Peyer's patch (tissue), 4 donors: ENCODE data around the gene P2RY6.
"Not testable (repeated sequence)": the region's sequence is repeated elsewhere in the genome, so short reads cannot be mapped to it uniquely, and the experiment has no call there.

ENCODE experiments used
- POLR2A ChIP-seq, 2 donors: fragments of 450-650 bp; IDR thresholded peaks; one replicate each; pipeline ENCODE4 v1.5.1; 2017; ENCODE audit warnings: antibody characterized with exemption in 2 of 2, mild to moderate bottlenecking in 2 of 2, moderate library complexity in 2 of 2
- TF ChIP-seq, protein P1 (sequence below), 6 experiments: fragments of 450-650 bp in 4 of 6; fragments of 200-600 bp in 2 of 6; sonication (generic) in 1 of 6; IDR thresholded peaks; one replicate each; pipeline ENCODE4 v1.5.1; 2017 to 2019; ENCODE audit warnings: antibody characterized with exemption in 6 of 6, mild to moderate bottlenecking in 3 of 6, moderate library complexity in 1 of 6

DNA sequence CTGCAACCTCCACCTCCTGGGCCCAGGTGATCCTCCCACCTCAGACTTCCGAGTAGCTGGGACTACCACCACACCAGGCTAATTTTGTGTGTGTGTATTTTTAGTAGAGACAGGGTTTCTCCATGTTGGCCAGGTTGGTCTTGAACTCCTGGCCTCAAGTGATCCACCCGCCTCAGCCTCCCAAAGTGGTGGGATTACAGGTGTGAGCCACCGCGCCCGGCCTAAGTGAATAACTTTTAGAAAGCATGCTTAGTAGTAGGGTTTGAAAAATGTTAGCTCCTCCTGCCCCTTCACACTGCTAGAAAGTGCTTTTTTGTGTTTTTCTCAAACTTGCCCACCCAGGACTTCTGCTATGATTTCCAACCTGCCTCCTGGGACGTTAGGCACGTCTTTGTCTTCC is 39.7 kb upstream of the P2RY6 start:
- not testable (repeated sequence) for TF ChIP-seq POLR2A (IDR thresholded peaks at IDR 0.05)
- TF ChIP-seq, protein P1, sequence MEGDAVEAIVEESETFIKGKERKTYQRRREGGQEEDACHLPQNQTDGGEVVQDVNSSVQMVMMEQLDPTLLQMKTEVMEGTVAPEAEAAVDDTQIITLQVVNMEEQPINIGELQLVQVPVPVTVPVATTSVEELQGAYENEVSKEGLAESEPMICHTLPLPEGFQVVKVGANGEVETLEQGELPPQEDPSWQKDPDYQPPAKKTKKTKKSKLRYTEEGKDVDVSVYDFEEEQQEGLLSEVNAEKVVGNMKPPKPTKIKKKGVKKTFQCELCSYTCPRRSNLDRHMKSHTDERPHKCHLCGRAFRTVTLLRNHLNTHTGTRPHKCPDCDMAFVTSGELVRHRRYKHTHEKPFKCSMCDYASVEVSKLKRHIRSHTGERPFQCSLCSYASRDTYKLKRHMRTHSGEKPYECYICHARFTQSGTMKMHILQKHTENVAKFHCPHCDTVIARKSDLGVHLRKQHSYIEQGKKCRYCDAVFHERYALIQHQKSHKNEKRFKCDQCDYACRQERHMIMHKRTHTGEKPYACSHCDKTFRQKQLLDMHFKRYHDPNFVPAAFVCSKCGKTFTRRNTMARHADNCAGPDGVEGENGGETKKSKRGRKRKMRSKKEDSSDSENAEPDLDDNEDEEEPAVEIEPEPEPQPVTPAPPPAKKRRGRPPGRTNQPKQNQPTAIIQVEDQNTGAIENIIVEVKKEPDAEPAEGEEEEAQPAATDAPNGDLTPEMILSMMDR (IDR thresholded peaks at IDR 0.05): not testable (repeated sequence)
